Measurements from ENCODE around the gene XRCC6. TPM values are rescaled to one million over a fixed set of nuclear protein-coding genes. Genes with fewer than 3 reads are reported as not detected.

The XRCC6 gene
- total RNA-seq, 1 experiment from 2014 or later, result 588 TPM

DNA sequence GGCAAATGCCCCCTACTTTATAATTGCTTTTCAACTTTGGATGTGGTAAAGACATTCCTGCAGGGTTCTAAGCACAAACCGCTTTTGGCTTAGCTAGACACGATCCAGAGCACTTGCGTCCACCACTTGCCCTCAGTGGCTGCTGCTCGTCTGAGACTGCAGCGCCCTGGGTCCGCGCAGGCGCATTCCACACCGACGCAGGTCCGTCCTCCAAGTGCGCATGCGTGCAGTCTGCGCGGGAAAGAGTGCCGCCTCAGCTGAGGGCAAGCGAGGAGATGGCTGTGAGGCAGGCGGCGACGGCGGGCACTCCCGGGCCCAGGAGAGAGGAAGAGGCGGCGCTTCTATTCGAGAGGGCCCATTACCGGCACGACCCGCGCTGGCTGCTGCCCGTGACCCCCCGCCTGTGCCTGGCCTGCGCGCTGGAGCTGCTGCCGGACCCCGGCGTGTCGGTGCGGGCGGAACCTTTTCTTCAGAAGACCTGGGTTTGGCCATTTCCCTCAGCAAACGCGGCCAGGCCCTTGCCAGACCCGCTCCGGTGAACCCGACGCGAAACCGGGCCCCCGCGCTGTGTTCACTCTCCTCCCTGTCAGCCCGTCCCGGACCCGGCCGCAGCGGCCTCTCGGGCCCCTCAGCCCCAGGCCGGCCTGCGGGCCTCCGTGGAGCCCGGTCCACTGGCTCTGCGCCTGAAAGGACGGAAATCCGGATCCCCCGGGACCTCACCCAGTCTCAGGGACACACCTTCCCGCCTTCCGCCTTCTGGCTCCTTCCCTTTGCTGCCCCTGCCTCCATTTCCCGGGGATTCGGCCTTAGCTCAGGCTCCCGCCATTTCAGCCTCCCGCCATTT lies 78.4 kb downstream of the XRCC6 start, which contains the start of gene MEI1:
MEI1 (plus strand) TSS at position 240 of the 844 bp plus-strand sequence; CDS start at position 276, 36 bp downstream.
- RAD21 ChIA-PET (ENCODE audit: low non-redundant PET in 1 of 2, low total read pairs in 2 of 2, uncharacterized antibody in 2 of 2, unreplicated experiment in 2 of 2), result no interaction called here
- DNase-seq (ENCODE audit: low read depth, low spot score) (no peak), ATAC-seq (no peak)
- CTCF ChIA-PET, result interaction anchor here (1.2 to 3.5 kb wide), 4 partner anchors 32 to 247 kb away, joined by 3 to 62 read pairs (median 22); partner anchors contain the start of gene CENPM
- no peak within 1 kb of the TSS for H3K4me3 ChIP-seq (replicated peaks in 1 of 2; ENCODE audit: low read depth in 1 of 2, low read length in 2 of 2)
- H4K20me1 ChIP-seq (ENCODE audit: insufficient read depth), result no peaks in the 10 kb centered on the region
- H2AFZ ChIP-seq (ENCODE audit: low read depth, low read length, poor library complexity, severe bottlenecking), result no peak within 1 kb of the TSS
- no peak within 1 kb of the TSS; the same call in 1 of the 2 replicates for H3K27ac ChIP-seq (ENCODE audit: low read depth, low read length)
- no peaks in the 10 kb centered on the region for H3K9me3 ChIP-seq (ENCODE audit: control insufficient read depth in 1 of 2, insufficient read depth in 1 of 2, low read depth in 1 of 2, low read length in 2 of 2)
- no peak within 1 kb of the TSS for H3K4me2 ChIP-seq (ENCODE audit: low read length)
- no peaks in the 10 kb centered on the region for H3K27me3 ChIP-seq (ENCODE audit: insufficient read depth, low read length)
- H3K79me2 ChIP-seq (ENCODE audit: insufficient read depth, low read length), result no peaks in the 10 kb centered on the region
- H3K4me1 ChIP-seq (ENCODE audit: control insufficient read depth in 1 of 2, insufficient read depth in 2 of 2, low read length in 2 of 2), result peaks cover 3 to 12% of the 10 kb centered on the region in 2 experiments
- intact Hi-C loops (cut with micrococcal nuclease), result no loop called here
- POLR2A ChIA-PET, result interaction anchor here (3.6 kb wide), 1 partner anchor 11 kb away, joined by 9 read pairs; the partner anchor contains the start of gene SNU13
- no peaks in the 10 kb centered on the region for H3K9me2 ChIP-seq (ENCODE audit: insufficient read depth)
- no peak within 1 kb of the TSS for H3K9ac ChIP-seq (ENCODE audit: low read length)
- H3K36me3 ChIP-seq (ENCODE audit: control insufficient read depth in 1 of 2, insufficient read depth in 2 of 2, low read length in 2 of 2), result 0 out of 4 replicates have a peak, but pooled peaks cover 0 to under 1% of the 10 kb centered on the region in 2 experiments
- TF ChIP-seq EZH2phosphoT487 (IDR thresholded peaks at IDR 0.05; ENCODE audit: borderline replicate concordance) (no peak), RAD21 (IDR thresholded peaks at IDR 0.05; ENCODE audit: low read depth) (no peak), CBX3 (IDR thresholded peaks at IDR 0.05; ENCODE audit: low read depth) (no peak), CEBPB (IDR thresholded peaks at IDR 0.05; ENCODE audit: low read depth) (no peak), ZNF274 (IDR thresholded peaks at IDR 0.05; ENCODE audit: low read depth, low read length) (no peak), FOSL1 (IDR thresholded peaks at IDR 0.05; ENCODE audit: low read depth) (no peak), YY1 (IDR thresholded peaks at IDR 0.05; ENCODE audit: extremely low read depth, insufficient replicate concordance, low read depth, low read length) (no peak), TCF7L2 (IDR thresholded peaks at IDR 0.05; ENCODE audit: borderline replicate concordance, extremely low read depth, insufficient read depth, insufficient read length) (no peak)
- TF ChIP-seq, protein P1, sequence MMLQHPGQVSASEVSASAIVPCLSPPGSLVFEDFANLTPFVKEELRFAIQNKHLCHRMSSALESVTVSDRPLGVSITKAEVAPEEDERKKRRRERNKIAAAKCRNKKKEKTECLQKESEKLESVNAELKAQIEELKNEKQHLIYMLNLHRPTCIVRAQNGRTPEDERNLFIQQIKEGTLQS (IDR thresholded peaks at IDR 0.05), result no peak
- TF ChIP-seq, protein P2, sequence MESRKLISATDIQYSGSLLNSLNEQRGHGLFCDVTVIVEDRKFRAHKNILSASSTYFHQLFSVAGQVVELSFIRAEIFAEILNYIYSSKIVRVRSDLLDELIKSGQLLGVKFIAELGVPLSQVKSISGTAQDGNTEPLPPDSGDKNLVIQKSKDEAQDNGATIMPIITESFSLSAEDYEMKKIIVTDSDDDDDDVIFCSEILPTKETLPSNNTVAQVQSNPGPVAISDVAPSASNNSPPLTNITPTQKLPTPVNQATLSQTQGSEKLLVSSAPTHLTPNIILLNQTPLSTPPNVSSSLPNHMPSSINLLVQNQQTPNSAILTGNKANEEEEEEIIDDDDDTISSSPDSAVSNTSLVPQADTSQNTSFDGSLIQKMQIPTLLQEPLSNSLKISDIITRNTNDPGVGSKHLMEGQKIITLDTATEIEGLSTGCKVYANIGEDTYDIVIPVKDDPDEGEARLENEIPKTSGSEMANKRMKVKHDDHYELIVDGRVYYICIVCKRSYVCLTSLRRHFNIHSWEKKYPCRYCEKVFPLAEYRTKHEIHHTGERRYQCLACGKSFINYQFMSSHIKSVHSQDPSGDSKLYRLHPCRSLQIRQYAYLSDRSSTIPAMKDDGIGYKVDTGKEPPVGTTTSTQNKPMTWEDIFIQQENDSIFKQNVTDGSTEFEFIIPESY (IDR thresholded peaks at IDR 0.05; ENCODE audit: extremely low read depth, insufficient replicate concordance, low read length), result no peak
- TF ChIP-seq, protein P3, sequence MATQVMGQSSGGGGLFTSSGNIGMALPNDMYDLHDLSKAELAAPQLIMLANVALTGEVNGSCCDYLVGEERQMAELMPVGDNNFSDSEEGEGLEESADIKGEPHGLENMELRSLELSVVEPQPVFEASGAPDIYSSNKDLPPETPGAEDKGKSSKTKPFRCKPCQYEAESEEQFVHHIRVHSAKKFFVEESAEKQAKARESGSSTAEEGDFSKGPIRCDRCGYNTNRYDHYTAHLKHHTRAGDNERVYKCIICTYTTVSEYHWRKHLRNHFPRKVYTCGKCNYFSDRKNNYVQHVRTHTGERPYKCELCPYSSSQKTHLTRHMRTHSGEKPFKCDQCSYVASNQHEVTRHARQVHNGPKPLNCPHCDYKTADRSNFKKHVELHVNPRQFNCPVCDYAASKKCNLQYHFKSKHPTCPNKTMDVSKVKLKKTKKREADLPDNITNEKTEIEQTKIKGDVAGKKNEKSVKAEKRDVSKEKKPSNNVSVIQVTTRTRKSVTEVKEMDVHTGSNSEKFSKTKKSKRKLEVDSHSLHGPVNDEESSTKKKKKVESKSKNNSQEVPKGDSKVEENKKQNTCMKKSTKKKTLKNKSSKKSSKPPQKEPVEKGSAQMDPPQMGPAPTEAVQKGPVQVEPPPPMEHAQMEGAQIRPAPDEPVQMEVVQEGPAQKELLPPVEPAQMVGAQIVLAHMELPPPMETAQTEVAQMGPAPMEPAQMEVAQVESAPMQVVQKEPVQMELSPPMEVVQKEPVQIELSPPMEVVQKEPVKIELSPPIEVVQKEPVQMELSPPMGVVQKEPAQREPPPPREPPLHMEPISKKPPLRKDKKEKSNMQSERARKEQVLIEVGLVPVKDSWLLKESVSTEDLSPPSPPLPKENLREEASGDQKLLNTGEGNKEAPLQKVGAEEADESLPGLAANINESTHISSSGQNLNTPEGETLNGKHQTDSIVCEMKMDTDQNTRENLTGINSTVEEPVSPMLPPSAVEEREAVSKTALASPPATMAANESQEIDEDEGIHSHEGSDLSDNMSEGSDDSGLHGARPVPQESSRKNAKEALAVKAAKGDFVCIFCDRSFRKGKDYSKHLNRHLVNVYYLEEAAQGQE (IDR thresholded peaks at IDR 0.05; ENCODE audit: low read depth), result no peak
- no TSS peak for BruUV-seq (replicated peaks)
